ENCODE results near the gene ZNF275. TPM values are rescaled to one million over a fixed set of nuclear protein-coding genes. Genes with fewer than 3 reads are reported as not detected.

Gene ZNF275
- total RNA-seq, 1 donor from 2014 or later, result 11.2 TPM

Other genes with a start within 250 kb of the ZNF275 start
- not detected for gene MAGEA1, start 154.9 kb upstream of the ZNF275 start, total RNA-seq
- gene PNMA6F, start 12.4 kb upstream of the ZNF275 start, total RNA-seq, result not detected
- not detected for gene PNMA6E, start 67.2 kb downstream of the ZNF275 start, total RNA-seq
- 0.45 TPM for gene ZFP92, start 77.3 kb downstream of the ZNF275 start, total RNA-seq
- gene TREX2, start 111.9 kb downstream of the ZNF275 start, total RNA-seq, result 0.23 TPM
- gene HAUS7, start 136.4 kb downstream of the ZNF275 start, total RNA-seq, result 11.2 TPM
- gene BGN, start 160.8 kb downstream of the ZNF275 start, total RNA-seq, result 88.4 TPM
- gene ATP2B3, start 183.5 kb downstream of the ZNF275 start, total RNA-seq, result not detected

Data from left lobe of liver (tissue), 1 donor.